Right hindlimb (tissue), 1 donor: ENCODE measurements around the gene DHCR7.

Experiments used
- DNase-seq: peaks from one replicate; pipeline ENCODE4 v3.0.0-alpha.2; 2018

Gene DHCR7

GRCh38 chr11:71477641-71478527, 29.7 kb upstream of the DHCR7 start:
- DNase-seq = no peak

GRCh38 chr11:71476926-71477640, 28.9 kb upstream of the DHCR7 start:
- no peak for DNase-seq

- no peak for DNase-seq
These were observed 27.8 kb upstream of the DHCR7 start for GRCh38 chr11:71476031-71476430.

- no peak for DNase-seq
These were observed 26.7 kb upstream of the DHCR7 start for GRCh38 chr11:71474771-71475483.

GRCh38 chr11:71474141-71474770, 26.1 kb upstream of the DHCR7 start:
- DNase-seq = no peak

GRCh38 chr11:71473793-71474080, 25.5 kb upstream of the DHCR7 start:
- DNase-seq = no peak

- DNase-seq = no peak
These were observed 25.0 kb upstream of the DHCR7 start for GRCh38 chr11:71472941-71473792.

- no peak for DNase-seq
These were observed 24.2 kb upstream of the DHCR7 start for GRCh38 chr11:71472357-71472885.

- no peak for DNase-seq
These were observed 22.8 kb upstream of the DHCR7 start for GRCh38 chr11:71470946-71471345.

GRCh38 chr11:71467164-71467563, 19.0 kb upstream of the DHCR7 start:
- no peak for DNase-seq

GRCh38 chr11:71466358-71466757, 18.2 kb upstream of the DHCR7 start:
- DNase-seq = no peak

- DNase-seq = no peak
These were observed 16.9 kb upstream of the DHCR7 start for GRCh38 chr11:71465054-71465453.

GRCh38 chr11:71463331-71464211, 15.4 kb upstream of the DHCR7 start:
- DNase-seq = no peak

GRCh38 chr11:71462726-71463125, 14.5 kb upstream of the DHCR7 start:
- no peak for DNase-seq

- DNase-seq = no peak
These were observed 13.5 kb upstream of the DHCR7 start for GRCh38 chr11:71461696-71462095.

- no peak for DNase-seq
These were observed 11.7 kb upstream of the DHCR7 start for GRCh38 chr11:71459767-71460320.

GRCh38 chr11:71459076-71459766, 11.0 kb upstream of the DHCR7 start:
- DNase-seq = no peak

- DNase-seq = no peak
These were observed 10.2 kb upstream of the DHCR7 start for GRCh38 chr11:71458146-71459070.

GRCh38 chr11:71456831-71457230, 8.6 kb upstream of the DHCR7 start:
- no peak for DNase-seq
